ENCODE measurements around the gene NOS2.

GRCh38 chr17:27741971-27742575, 58.3 kb downstream of the NOS2 start:
- no peak for TF ChIP-seq POLR2A (IDR thresholded peaks at IDR 0.05)
- TF ChIP-seq, protein P1, sequence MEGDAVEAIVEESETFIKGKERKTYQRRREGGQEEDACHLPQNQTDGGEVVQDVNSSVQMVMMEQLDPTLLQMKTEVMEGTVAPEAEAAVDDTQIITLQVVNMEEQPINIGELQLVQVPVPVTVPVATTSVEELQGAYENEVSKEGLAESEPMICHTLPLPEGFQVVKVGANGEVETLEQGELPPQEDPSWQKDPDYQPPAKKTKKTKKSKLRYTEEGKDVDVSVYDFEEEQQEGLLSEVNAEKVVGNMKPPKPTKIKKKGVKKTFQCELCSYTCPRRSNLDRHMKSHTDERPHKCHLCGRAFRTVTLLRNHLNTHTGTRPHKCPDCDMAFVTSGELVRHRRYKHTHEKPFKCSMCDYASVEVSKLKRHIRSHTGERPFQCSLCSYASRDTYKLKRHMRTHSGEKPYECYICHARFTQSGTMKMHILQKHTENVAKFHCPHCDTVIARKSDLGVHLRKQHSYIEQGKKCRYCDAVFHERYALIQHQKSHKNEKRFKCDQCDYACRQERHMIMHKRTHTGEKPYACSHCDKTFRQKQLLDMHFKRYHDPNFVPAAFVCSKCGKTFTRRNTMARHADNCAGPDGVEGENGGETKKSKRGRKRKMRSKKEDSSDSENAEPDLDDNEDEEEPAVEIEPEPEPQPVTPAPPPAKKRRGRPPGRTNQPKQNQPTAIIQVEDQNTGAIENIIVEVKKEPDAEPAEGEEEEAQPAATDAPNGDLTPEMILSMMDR (IDR thresholded peaks at IDR 0.05): no peak

All from lower leg skin (tissue), 3 donors.